ENCODE data around the gene NT5M. TPM values are rescaled to one million over a fixed set of nuclear protein-coding genes. Genes with fewer than 3 reads are reported as not detected.

Gene NT5M
- total RNA-seq, 1 donor from 2014 or later = 5.9 TPM

- no peak for DNase-seq (ENCODE audit: extremely low spot score, unreplicated experiment)
- Mint-ChIP-seq H3K36me3 (peaks cover 4% of the 10 kb centered on the region), H3K4me1 (ENCODE audit: unreplicated experiment) (peaks cover 12% of the 10 kb centered on the region), H3K9me3 (no peaks in the 10 kb centered on the region), H3K4me3 (peak overlapping the region; percentile 84), H3K27ac (no peak overlapping the region), H3K27me3 (peaks cover 3% of the 10 kb centered on the region)
- TF ChIP-seq CTCF (conservative IDR thresholded peaks at IDR 0.05) = no peak
These were observed 2.2 kb downstream of the NT5M start for GRCh38 chr17:17305281-17305801.

GRCh38 chr17:17309356-17309755 lies 6.2 kb downstream of the NT5M start:
- no peak for TF ChIP-seq CTCF (conservative IDR thresholded peaks at IDR 0.05)
- H3K27me3 Mint-ChIP-seq = peaks cover 3% of the 10 kb centered on the region

GRCh38 chr17:17313350-17313991 lies 10.3 kb downstream of the NT5M start:
- Mint-ChIP-seq H3K27me3 (no peaks in the 10 kb centered on the region), H3K4me1 (ENCODE audit: unreplicated experiment) (no peaks in the 10 kb centered on the region), H3K9me3 (no peaks in the 10 kb centered on the region), H3K36me3 (peaks cover 8% of the 10 kb centered on the region), H3K4me3 (no peak overlapping the region), H3K27ac (no peak overlapping the region)
- TF ChIP-seq CTCF (conservative IDR thresholded peaks at IDR 0.05) = peak; percentile 52
- DNase-seq (ENCODE audit: extremely low spot score, unreplicated experiment) = no peak

More at GRCh38 chr17:17309356-17309755, 6.2 kb downstream of the NT5M start:
- no peak for DNase-seq (ENCODE audit: extremely low spot score, unreplicated experiment)
- no peak overlapping the region for H3K27ac Mint-ChIP-seq
- H3K4me3 Mint-ChIP-seq = no peak overlapping the region
- H3K4me1 Mint-ChIP-seq (ENCODE audit: unreplicated experiment) = peaks cover 5% of the 10 kb centered on the region
- no peaks in the 10 kb centered on the region for H3K9me3 Mint-ChIP-seq
- peaks cover 8% of the 10 kb centered on the region for H3K36me3 Mint-ChIP-seq

DNA sequence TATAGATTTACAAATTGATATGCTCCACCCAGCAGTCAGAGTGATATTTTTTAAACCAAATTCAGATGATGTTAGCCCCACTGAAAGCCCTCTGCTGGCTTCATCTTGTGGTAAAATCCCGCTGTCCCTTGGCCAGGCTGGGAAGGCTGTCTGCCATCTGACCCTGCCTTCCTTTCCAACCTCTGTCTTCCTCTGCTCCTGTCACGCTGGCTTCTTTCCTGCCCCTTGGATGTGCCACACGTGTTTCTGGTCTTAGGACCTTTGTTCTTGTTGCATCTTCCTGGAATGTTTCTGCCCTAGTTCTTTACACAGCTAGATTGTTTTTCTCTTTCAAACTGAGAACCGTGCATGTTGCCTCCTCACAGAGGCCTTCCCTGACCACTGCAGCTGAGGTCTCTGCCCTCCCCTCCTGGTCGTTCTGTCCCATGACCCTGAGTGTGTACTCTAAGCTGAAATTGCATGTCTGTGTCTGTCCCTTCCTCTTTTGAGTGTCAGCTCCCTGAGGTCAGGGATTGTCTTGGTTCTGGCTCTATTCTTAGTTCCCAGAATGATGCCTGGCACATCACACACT lies 11.4 kb downstream of the NT5M start:
- H3K27ac Mint-ChIP-seq = no peak overlapping the region
- no peaks in the 10 kb centered on the region for H3K27me3 Mint-ChIP-seq
- DNase-seq (ENCODE audit: extremely low spot score, unreplicated experiment) = no peak

DNA sequence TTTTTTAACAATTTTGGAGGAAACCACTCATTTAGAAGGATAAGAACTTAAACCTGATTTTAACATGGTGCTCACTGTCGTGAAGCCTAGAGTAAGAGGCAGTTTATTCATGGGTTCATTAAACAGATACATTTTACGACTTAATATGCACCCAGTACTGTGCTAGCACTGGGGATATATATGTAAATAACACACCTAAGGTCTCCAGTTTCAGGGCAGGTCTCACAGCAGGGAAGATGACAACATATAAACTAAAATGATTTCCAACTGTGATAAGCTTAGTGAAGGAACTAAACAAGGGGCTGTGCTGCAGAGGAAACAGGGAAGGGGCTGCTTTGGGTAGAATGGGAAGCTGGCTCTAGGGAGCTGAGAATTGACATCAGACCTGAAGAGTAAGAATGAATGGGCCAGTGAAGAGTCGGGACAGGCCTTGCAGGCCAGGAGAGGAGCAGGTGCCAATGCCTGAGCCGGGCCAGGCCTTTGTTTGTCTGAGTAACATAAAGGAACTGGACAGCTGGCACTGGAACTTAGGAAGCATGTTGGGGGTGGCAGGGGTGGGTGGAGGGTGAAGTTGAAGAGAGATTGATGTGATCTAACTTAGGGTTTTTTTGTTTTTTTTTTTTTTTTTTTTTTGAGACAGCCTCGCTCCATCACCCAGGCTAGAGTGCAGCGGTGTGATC lies 12.1 kb downstream of the NT5M start:
- H3K4me1 Mint-ChIP-seq (ENCODE audit: unreplicated experiment) = no peaks in the 10 kb centered on the region

More for the DNA sequence above, 11.4 kb downstream of the NT5M start:
- H3K4me3 Mint-ChIP-seq = no peak overlapping the region
- no peaks in the 10 kb centered on the region for H3K9me3 Mint-ChIP-seq
- H3K4me1 Mint-ChIP-seq (ENCODE audit: unreplicated experiment) = no peaks in the 10 kb centered on the region
- TF ChIP-seq CTCF (conservative IDR thresholded peaks at IDR 0.05) = no peak
- H3K36me3 Mint-ChIP-seq = peaks cover 4% of the 10 kb centered on the region

More for the DNA sequence above, 12.1 kb downstream of the NT5M start:
- H3K9me3 Mint-ChIP-seq = no peaks in the 10 kb centered on the region
- H3K4me3 Mint-ChIP-seq = no peak overlapping the region
- H3K27ac Mint-ChIP-seq = no peak overlapping the region
- peaks cover 4% of the 10 kb centered on the region for H3K36me3 Mint-ChIP-seq
- TF ChIP-seq CTCF (conservative IDR thresholded peaks at IDR 0.05) = no peak
- no peaks in the 10 kb centered on the region for H3K27me3 Mint-ChIP-seq
- no peak for DNase-seq (ENCODE audit: extremely low spot score, unreplicated experiment)
